Mammary epithelial cell (primary cell): ENCODE results near the gene HAUS3.

Experiments
- CTCF ChIP-seq, 2 donors: IDR thresholded peaks in 1 of 2; conservative IDR thresholded peaks in 1 of 2; 2 replicates each; pipeline ENCODE4 v1.5.1; 2011 to 2012; ENCODE audit warnings: inconsistent platforms in 2 of 2, low read length in 2 of 2, mild to moderate bottlenecking in 2 of 2, control low read depth in 1 of 2, low read depth in 1 of 2; ENCODE audit not compliant: insufficient read depth in 1 of 2; ENCODE audit errors: extremely low read depth in 1 of 2
- EZH2 ChIP-seq: IDR thresholded peaks from 2 replicates; pipeline ENCODE4 v1.6.1; 2012; ENCODE audit warnings: low read length, inconsistent platforms, borderline replicate concordance

GRCh38 chr4:2267320-2267811 is 25.4 kb upstream of the HAUS3 start:
- no peak for TF ChIP-seq CTCF (conservative IDR thresholded peaks at IDR 0.05 in 1 of 2, IDR thresholded peaks at IDR 0.05 in 1 of 2; ENCODE audit: extremely low read depth in 1 of 2, insufficient read depth in 1 of 2, low read depth in 1 of 2, low read length in 2 of 2)
- no peak for TF ChIP-seq EZH2
